Effector CD4-positive, alpha-beta T cell (primary cell): Measurements from ENCODE around the gene CCDC47.
"Not testable (repeated sequence)": the region's sequence is repeated elsewhere in the genome, so short reads cannot be mapped to it uniquely, and the experiment has no call there.

Source experiments
- DNase-seq: peaks from one replicate; pipeline ENCODE4 v3.0.0-alpha.2; 2020

CCDC47 gene

GRCh38 chr17:63780928-63781327, 7.5 kb upstream of the CCDC47 start:
- no peak for DNase-seq

- no peak for DNase-seq
Observed at GRCh38 chr17:63780507-63780906, 7.1 kb upstream of the CCDC47 start.

GRCh38 chr17:63775420-63775819, 2.0 kb upstream of the CCDC47 start:
- DNase-seq, result no peak

DNA sequence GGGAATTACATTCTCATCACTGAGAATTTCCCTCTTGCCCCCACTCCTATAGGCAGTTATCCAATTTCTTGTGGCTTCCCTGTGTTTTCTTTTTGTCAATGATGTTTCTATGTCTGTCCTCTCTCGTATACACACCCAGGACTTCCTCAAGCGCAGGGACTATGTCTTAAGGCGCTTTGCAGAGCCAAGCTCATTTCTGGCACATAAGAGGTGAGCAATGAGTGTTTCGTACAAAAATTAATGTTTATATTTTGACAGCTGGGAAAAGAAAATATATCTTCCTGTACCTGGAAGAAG, 1.5 kb upstream of the CCDC47 start:
- DNase-seq, result no peak

GRCh38 chr17:63774141-63774968, 958 bp upstream of the CCDC47 start, which contains the start of gene DDX42:
Gene DDX42, plus strand, starts transcription at chr17:63774170. Its CDS starts 12,880 bp downstream, at chr17:63787050.
- peak; percentile 85 for DNase-seq

- DNase-seq, result no peak
Observed at GRCh38 chr17:63772801-63773271, 561 bp downstream of the CCDC47 start.

GRCh38 chr17:63768433-63768832, 5.0 kb downstream of the CCDC47 start:
- DNase-seq, result no peak

DNA sequence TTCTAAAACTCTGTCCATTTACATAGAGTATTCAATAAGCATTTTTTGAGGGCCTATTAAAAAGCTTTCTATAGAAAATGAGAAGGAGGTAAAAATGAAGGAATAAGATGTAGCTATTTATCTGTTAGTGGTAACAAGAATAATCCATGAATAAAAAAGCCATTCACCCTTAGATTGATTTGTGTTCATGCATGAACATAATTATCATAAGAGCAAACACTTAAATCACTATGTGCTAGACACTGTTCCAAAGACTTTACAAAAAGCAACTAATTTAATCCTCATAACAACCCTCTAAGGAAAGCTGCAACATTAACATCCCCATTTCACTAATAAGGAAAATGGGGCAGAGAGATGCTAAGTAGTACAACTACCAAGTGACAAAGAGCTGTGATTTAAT, 6.6 kb downstream of the CCDC47 start:
- DNase-seq, result no peak

DNA sequence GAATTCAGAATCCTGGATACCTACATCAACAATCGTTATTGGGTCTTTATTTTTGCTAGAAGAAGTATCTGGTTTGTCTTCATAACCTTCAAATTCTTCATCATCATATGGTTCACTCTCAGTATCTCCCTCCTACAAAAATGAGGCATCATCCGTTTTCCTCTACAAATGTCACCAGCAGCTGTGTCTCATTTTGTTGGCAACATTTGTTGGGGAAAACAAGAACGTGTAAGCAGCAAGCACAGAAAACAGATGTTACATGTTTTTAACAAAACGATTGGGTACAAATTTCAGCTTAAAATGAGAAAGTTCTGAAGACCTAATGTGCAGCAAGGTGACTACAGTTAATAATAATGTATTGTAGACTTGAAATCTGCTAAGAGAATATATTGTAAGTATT, 8.7 kb downstream of the CCDC47 start:
- DNase-seq, result no peak

DNA sequence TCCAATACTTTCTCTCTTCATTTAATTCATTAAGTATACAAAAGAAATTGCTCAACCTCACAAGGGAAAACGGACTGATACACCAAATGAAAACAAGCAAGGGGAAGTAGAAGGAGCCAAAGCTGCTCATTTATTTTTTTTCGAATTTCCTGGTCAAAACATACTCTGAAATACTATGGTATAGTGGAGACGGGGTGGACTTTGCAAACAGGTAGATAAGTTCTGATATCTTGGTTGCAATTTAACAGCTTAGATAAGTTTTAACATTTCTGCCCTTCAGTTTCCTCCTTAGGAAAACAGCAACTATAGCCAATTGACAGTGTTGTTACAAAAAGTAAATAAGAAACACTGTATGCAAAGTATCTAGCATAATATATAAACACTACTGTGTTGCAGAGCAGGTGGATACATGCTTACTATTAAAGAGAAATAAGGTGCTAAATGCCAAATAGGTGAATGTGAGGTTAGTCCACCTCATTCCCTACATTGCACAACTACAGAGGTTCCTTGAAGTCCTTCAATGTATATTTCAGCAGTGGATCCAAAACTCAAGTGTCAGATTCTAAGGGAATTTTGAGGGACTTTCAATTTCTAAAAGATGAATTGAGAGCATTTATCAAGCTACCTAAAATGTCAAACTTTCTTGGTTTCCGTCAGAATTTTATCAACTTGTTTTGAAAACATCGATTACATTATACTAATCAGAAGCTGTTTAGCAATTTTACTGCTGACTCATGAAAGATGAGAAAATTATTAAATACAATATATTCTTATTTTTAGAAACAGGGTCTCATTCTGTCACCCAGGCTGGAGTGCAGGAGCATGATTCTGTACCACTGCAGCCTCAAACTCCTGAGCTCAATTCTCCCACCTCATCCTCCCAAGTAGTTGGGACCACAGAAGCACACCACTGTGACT, 11.0 kb downstream of the CCDC47 start:
- DNase-seq, result no peak

DNA sequence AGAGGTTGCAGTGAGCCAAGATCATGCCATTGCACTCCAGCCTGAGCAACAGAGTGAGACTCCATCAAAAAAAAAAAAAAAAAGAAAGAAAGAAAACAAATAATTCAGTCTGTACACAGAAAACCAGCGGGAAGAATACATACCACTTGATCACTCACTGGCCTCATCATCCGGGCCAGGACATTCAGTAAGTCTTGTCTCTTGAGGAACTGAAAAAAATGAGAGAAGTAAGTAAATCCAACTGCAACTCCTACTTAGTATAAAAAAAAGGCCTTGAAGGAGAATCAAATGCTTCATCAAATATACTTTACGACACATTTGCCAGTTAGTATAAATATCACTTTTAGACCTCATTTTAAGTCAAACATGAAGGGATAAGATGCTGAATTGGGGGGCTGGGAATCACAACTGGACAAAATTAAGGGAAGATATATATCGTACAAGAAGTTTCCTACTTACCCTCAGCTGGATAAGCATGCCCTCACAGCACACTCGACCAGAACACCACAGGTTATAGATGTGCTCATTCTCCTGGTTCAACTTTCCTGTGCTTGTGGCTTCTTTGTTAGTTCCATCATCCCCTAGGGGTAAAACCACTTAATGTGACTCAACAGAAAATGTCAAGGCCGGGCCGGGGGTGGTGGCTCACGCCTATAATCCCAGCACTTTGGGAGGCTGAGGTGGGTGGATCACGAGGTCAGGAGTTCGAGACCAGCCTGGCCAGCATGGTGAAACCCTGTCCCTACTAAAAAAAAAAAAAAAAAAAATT, 12.4 kb downstream of the CCDC47 start:
- no peak for DNase-seq

DNA sequence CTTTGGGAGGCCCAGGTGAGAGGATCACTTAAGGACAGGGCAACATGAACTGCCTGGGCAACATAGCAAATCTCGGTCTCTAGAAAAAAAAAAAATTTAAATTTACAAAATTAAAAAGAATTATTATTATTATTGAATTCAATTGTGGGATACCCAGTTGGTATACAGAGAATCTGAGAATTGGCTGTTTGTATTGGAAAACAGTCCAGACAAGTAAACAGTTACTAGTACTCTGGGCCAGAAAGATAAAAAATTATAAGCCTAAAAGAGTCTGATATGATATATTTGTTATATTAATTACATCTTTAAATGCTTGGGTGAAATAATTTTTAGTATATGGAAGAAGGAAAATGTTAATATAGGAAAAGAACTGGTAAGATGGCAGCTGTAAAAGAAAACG, 15.0 kb downstream of the CCDC47 start:
- DNase-seq, result no peak

GRCh38 chr17:63754046-63754445, 19.4 kb downstream of the CCDC47 start:
- DNase-seq, result no peak

DNA sequence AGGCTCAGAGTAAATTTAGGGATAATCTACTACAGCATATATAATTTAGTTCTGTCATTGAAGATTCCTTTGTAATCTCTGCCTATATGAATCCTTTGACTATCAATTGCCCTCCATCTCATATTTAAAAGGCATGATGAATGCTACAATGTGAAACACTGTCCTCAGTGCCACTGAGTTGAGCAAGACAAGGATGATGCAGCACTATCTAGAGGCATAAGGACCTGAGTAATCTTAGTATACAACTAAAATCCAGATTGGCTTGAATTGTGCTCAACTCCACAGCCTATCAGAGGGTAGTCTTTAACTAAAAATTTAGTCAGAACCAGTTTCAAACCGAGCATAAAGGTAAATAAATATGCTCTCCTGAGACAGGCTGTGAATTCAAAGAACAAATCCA, 20.2 kb downstream of the CCDC47 start:
- DNase-seq, result no peak

DNA sequence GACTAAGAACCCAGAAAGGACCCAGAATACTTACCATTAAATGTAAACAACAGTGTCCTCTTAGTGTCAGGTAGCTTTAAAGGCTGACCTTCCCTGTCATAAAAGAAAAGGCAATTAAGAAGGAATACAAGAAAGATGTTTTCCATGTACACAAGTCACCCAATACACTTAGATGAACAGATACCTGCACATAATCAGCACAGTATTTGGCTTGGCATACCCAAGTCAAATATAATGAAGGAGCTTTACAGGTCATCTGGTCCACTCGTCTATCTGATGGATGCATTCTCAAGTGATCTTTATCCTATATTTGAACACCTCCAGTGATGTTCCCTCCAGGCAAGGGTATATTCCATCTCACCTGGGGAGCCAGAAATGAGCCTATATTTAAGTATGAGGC, 20.7 kb downstream of the CCDC47 start:
- no peak for DNase-seq

GRCh38 chr17:63751806-63752205, 21.6 kb downstream of the CCDC47 start:
- DNase-seq, result no peak

GRCh38 chr17:63741408-63742173, 31.8 kb downstream of the CCDC47 start, which contains the start of gene STRADA:
Gene STRADA, minus strand, starts transcription at chr17:63741799. Its CDS starts 13,430 bp downstream, at chr17:63728369.
- peak; percentile 98 for DNase-seq

GRCh38 chr17:63741143-63741407, 32.3 kb downstream of the CCDC47 start:
- no peak for DNase-seq

- no peak for DNase-seq
Observed at GRCh38 chr17:63740464-63741142, 32.8 kb downstream of the CCDC47 start.

GRCh38 chr17:63735691-63736090, 37.7 kb downstream of the CCDC47 start:
- DNase-seq, result no peak

GRCh38 chr17:63722403-63722802, 51.0 kb downstream of the CCDC47 start:
- no peak for DNase-seq

DNA sequence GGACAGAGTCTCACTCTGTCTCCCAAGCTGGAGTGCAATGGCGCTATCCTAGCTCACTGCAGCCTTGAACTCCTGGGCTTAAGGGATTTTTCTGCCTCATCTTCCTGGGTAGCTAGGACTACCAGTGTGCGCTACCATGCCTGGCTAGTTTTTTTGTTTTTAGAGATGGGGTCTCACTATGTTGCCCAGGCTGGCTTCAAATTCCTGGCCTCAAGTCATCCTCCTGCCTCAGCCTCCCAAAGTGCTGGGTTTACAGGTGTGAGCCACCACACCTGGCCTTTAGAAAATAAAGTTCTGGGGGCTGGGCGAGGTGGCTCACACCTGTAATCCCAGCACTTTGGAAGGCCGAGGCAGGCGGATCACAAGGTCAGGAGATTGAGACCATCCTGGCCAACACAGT, 53.2 kb downstream of the CCDC47 start:
- not testable (repeated sequence) for DNase-seq
